ENCODE results near the gene RP2.

The RP2 gene

GRCh38 chrX:46836701-46837557 is at the start of gene RP2:
Gene RP2 (plus strand): TSS chrX:46837043. CDS start chrX:46837101, 58 bp downstream.
- peak; percentile 65 to 69 (median 68) for DNase-seq (ENCODE audit: low read depth in 3 of 3)

- no peak for DNase-seq (ENCODE audit: low read depth in 3 of 3)
Observed at GRCh38 chrX:46788902-46789301, 47.9 kb upstream of the RP2 start.

DNA sequence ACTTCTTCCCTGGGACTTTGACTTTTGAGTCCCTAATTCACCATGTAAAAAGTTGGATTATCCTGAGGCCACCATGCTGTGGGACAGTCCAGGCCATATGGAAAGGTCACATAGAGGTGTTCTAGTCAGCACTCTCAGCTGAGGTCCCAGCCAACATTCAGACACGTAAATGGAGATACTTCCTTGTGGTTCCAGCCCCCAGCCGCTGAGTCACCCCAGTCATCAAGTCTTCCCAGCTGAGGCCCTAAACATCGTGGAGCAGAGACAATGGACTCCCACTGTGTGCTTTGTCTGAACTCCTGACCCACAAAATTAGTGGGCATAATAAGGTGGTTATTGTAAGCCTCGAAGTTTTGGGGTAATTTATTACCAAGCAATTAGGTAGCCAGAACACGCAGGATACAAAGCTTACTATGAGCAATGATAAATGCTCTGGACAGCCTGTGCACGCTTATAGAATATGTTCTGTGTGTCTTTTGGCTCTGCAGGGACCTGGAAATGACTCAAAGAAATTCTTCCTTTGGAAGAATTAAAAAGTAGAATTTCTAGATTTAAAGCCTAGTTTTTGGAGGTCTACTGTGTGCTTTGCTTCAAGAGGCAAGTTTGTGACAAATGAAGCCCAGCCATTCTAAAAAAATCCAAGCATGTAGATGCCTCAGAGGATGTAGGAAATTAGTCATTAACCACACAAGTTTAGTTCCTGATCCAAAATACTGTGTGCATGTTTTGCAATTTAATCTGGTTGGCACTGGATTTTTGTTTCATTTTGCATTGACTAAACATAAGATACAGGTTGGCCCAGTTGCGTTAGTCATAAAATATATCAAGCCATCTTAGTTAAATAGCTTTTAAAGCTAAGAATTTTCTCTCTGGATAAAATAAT is 44.7 kb upstream of the RP2 start:
- no peak for DNase-seq (ENCODE audit: low read depth in 3 of 3)

- DNase-seq (ENCODE audit: low read depth in 3 of 3), result no peak
Observed at GRCh38 chrX:46792810-46793188, 44.0 kb upstream of the RP2 start.

DNA sequence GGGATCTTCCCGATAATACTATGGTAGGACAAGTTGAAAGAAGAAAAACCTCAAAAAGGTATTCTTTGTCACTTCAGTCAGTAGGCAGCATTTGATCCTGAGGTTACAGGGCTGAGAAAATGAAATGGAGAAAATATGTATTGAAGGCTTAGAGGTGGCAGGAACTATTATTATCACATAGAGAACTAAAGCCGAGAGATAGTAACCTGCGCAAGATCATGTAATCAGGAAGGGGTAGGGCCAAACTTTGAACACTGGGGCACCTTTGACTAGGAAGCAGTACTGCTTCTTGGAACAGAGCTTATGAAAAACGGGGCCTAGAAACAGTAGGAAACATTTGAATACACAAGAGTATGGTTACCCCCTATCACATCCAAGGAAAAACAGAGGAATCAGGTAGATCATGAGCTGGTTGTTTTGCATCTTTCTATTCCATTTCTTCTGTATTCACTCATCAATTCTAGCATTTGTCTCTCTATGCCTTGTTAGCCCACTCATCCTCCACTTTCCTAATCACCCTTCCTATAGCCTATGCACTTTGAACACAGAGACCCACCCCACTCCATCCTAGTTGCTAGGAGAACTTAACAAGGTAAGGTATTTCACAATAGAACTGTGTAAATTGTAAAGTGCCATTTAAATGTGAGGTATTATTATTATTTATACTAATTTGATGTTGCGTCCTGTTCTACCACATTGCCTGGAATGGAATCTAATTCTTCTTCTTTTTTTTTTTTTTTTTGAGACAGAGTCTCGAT is 43.3 kb upstream of the RP2 start:
- DNase-seq (ENCODE audit: low read depth in 3 of 3), result no peak

DNA sequence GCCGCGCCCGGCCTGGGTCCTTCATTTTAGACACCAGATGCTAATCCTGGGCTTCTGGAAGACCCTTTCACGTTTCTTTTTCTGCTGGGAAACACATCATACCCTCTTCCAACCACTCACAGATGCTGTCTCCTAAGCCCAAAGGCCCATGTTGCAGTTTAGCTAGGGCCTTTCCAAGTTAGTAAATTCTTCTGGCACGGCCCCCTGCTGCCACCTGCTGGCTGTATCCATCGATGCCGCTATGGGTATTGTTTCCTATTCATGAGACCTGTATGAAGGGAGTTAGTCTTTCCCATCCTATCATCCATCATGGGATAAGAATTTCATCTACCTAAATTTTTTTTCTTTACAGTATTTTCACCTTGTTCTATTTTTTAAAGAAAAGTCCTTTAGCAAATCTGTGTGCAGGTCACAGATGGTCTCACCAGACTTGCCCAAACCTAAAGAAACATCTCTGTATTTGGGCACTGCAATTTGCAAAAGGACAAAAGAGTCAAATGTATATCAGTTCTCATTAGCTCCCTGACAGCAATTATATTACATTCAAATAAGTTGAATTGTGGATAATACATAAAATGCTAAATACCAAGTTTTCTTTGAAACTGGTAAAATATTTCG is 40.2 kb upstream of the RP2 start:
- DNase-seq (ENCODE audit: low read depth in 3 of 3), result peak; percentile 44 to 55 (median 50)

DNA sequence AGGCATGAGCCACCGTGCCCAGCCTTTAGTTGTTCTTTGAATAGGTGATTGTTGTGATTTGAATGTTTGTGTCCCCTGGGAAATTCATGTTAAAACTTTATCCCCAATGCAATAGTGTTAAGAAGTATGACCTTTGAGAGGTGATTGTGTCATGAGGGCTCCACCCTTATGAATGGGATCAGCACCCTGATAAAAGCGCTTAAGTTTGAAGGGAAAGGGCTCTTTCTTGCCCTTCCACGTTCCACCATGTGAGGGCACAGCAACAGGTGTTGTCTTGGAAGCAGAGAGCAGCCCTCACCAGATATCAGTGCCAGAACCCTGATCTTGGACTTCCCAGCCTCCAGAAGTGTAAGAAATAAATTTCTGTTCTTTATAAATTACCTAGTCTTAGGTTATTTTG is 33.7 kb upstream of the RP2 start:
- DNase-seq (ENCODE audit: low read depth in 3 of 3), result no peak

GRCh38 chrX:46805270-46805669 is 31.6 kb upstream of the RP2 start:
- no peak for DNase-seq (ENCODE audit: low read depth in 3 of 3)

- no peak for DNase-seq (ENCODE audit: low read depth in 3 of 3)
Observed at GRCh38 chrX:46811121-46811520, 25.7 kb upstream of the RP2 start.

- DNase-seq (ENCODE audit: low read depth in 3 of 3), result no peak
Observed at GRCh38 chrX:46812445-46812844, 24.4 kb upstream of the RP2 start.

DNA sequence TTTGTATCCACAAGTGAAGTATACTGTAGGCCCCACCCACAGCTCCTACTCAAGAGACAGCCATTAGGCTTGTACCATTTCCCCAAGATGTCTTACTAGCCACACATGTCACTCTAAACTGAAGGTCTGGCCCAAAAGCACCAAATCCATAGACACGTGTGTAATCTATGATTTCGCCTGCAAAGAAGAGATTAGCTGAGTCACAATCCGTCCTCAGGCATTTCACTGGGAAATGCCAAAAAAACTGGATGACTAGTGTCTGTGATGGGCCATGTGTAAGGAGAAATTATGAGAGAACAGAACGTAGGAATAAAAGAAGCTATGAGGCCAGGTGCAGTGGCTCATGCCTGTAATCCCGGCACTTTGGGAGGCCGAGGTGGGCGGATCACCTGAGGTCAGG is 21.9 kb upstream of the RP2 start:
- DNase-seq (ENCODE audit: low read depth in 3 of 3), result no peak

GRCh38 chrX:46819136-46819535 is 17.7 kb upstream of the RP2 start:
- DNase-seq (ENCODE audit: low read depth in 3 of 3), result no peak

DNA sequence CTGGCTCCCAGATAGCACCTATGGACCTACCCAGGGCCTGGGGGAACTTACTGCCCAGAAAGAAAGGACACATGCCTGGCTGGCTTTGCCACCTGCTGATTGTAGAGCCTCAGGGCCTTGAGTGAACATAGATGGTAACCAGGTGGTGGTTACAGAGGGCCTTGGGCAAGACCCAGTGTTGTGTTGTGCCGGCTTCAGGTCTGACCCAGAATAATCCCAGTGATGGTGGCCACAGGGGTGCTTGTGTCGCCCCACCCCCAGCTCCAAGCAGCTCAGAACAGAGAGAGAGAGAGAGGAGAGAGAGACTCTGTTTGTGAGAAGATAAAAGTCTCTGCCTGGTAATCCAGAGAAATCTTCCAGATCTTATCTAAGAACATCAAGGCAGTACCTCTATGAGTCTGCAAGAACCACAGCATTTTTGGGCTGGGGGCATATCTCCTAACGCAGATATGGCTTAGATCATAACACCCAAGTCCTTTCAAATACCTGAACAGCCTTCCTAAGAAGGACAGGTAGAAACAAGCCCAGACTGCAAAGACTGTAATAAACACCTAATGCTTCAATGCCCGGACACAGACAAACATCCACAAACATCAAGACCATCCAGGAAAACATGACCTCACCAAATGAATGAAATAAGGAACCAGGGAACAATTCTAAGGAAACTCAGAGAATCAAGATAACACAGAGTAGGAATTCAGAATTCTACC is 16.3 kb upstream of the RP2 start:
- no peak for DNase-seq (ENCODE audit: low read depth in 3 of 3)

DNA sequence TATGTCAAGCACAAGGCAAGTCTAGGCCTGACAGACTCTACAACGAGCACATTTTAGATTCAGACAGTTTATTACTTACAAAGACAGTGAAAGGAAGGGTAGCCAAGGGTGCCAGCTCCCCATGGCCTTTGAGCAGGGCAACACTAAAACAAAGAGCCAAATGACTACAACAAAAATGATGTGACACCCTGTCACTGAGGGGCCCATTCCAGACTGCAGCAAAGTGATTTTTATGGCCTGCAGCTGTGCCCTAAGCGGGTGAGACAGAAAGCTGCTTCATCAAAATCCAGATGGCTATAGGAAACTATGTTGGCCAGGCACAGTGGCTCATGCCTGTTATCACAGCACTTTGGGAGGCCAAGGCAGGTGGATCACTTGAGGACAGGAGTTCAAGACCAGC is 13.4 kb upstream of the RP2 start:
- no peak for DNase-seq (ENCODE audit: low read depth in 3 of 3)

GRCh38 chrX:46831765-46832327 is 5.0 kb upstream of the RP2 start:
- no peak for DNase-seq (ENCODE audit: low read depth in 3 of 3)

- no peak for DNase-seq (ENCODE audit: low read depth in 3 of 3)
Observed at GRCh38 chrX:46837558-46838485, 979 bp downstream of the RP2 start.

- no peak for DNase-seq (ENCODE audit: low read depth in 3 of 3)
Observed at GRCh38 chrX:46838486-46838870, 1.6 kb downstream of the RP2 start.

DNA sequence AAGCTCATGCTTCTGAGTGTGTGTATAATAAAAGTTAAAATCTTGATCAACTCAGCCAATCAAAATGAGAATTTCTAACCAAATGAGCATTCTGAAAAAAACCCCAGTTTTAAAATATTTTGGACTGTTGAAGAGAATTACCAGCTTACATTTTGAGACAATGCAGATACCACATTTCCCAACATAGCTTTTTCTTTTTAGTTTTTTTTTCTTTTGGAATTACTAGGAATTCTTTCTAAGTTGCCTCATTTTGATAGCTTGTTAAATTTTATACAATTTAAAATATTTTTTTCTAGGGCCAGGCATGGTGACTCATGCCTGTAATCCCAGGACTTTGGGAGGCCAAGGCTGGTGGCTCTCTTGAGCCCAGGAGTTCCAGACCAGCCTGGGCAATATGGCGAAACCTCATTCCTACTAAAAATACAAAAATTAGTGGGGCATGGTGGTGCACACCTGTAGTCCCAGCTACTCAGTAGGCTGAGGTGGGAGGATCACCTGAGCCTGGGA is 2.2 kb downstream of the RP2 start:
- DNase-seq (ENCODE audit: low read depth in 3 of 3), result no peak

- DNase-seq (ENCODE audit: low read depth in 3 of 3), result no peak
Observed at GRCh38 chrX:46840946-46841345, 4.1 kb downstream of the RP2 start.
